NB4 (cell line): ENCODE data around the gene NUTM2F.

ENCODE experiments used
- MYC ChIP-seq: IDR thresholded peaks from 2 replicates; pipeline ENCODE4 v1.6.1; 2011; ENCODE audit warnings: low read depth, low read length
- POLR2A ChIP-seq: IDR thresholded peaks from 2 replicates; pipeline ENCODE4 v1.6.1; 2011; ENCODE audit warnings: mild to moderate bottlenecking; ENCODE audit not compliant: insufficient read length; ENCODE audit errors: extremely low read depth
- TF ChIP-seq, protein P1 (sequence below): IDR thresholded peaks from one replicate; pipeline ENCODE4 v1.5.1; 2012; ENCODE audit warnings: low read depth, low read length
- TF ChIP-seq, protein P2 (sequence below): IDR thresholded peaks from 2 replicates; pipeline ENCODE4 v1.6.1; 2011; ENCODE audit warnings: low read depth, low read length

DNA sequence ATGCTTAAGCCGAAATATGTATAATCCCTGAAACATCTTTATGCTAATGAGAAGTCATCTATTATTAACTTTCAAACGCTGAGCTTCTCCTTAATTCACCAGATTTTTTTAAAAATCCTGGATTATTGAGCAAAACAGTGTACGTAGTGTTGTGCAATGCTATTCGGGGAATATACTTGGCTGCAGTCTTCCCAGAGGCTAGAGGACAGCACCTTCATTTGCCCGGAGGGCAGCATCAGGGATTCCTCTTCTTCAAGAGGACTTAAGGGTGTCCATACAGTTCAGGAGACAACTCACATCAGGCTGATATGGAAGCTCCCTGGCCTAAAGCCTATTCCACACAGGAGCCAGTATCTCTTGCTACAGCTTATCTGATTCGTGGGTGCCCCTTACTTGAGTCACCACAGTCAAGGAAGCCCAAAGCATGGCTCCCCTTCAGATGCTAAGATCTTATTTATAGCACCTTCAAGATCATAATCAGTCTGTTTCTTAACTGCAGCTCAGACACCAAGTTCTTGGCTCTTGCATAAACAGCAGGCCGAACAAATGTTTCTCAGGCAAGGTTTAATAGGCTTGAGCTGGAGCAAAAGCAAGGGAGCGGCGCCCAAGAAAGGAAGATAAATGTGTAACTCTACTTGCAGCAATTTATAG, 29.4 kb downstream of the NUTM2F start:
- no peak for TF ChIP-seq POLR2A
- TF ChIP-seq, protein P1, sequence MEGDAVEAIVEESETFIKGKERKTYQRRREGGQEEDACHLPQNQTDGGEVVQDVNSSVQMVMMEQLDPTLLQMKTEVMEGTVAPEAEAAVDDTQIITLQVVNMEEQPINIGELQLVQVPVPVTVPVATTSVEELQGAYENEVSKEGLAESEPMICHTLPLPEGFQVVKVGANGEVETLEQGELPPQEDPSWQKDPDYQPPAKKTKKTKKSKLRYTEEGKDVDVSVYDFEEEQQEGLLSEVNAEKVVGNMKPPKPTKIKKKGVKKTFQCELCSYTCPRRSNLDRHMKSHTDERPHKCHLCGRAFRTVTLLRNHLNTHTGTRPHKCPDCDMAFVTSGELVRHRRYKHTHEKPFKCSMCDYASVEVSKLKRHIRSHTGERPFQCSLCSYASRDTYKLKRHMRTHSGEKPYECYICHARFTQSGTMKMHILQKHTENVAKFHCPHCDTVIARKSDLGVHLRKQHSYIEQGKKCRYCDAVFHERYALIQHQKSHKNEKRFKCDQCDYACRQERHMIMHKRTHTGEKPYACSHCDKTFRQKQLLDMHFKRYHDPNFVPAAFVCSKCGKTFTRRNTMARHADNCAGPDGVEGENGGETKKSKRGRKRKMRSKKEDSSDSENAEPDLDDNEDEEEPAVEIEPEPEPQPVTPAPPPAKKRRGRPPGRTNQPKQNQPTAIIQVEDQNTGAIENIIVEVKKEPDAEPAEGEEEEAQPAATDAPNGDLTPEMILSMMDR: no peak
- TF ChIP-seq, protein P2, sequence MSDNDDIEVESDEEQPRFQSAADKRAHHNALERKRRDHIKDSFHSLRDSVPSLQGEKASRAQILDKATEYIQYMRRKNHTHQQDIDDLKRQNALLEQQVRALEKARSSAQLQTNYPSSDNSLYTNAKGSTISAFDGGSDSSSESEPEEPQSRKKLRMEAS: no peak
- TF ChIP-seq MYC: no peak
